ENCODE data around the gene NEXN. TPM values are rescaled to one million over a fixed set of nuclear protein-coding genes. Genes with fewer than 3 reads are reported as not detected.
A peak's percentile ranks its signal among the peaks of the same experiment; 100 is the strongest.

NEXN gene
- total and polyA plus RNA-seq, 2 of the 13 experiments (the other 11 are each of a cell fraction or from before 2014, with no cell fraction given) = 0.07 to 0.97 TPM

DNA sequence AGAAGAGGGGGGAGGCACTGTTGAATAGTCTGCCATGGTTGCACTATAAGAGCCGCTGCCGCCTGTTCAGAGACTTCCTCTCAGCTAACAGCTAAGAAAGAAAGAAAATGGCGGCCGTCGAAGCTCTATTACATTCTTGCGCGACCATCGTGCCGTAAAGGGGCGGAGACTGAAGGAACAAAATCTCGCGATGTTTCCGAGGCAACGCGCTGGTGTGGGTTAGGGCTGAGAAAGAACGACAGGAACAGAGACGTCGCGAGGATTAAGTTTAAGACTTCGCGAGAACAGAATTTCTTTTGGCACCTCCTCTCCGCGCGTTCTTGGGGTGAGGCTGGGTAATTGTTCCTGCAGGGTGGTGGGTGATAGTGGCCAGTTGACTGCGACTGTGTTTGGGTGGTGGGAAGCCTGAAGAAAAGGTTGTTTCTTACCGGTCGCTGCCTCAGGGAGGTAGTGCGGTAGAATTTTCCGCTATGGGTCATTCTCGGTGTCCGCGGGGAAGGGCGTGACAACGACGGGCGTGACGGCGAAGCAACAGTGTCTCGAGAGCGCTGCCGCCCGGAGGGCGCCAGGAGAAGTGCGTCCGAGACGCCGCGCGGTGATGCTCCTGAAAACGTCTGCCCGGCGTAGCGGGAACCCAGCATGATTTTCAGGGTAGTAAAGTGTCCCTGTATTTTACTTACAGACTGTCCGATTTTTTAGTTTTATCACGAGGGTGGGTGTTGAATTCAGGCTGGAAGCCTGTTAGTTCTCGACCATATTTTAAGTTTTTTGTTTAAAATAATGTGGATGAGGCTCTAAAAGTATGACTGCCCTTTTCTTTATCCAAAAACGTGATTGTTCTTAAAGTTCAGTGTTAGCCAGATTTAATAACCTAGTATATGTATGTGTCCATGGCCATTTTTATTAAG, 90.8 kb downstream of the NEXN start, which contains the start of gene FUBP1 (continued):
- TF ChIP-seq MYPOP (CRISPR knock-in tag; IDR thresholded peaks at IDR 0.05) = no peak; the same call in 1 of the 2 replicates
- peak; percentile 65; the same call in 1 of the 2 replicates for TF ChIP-seq JUN (CRISPR knock-in tag; IDR thresholded peaks at IDR 0.05)
- no peak for TF ChIP-seq PRMT3 (CRISPR knock-in tag; IDR thresholded peaks at IDR 0.05; ENCODE audit: borderline replicate concordance, low read depth)
- TF ChIP-seq ZNF629 (CRISPR knock-in tag; conservative IDR thresholded peaks at IDR 0.05) = no peak
- TF ChIP-seq, protein P1, sequence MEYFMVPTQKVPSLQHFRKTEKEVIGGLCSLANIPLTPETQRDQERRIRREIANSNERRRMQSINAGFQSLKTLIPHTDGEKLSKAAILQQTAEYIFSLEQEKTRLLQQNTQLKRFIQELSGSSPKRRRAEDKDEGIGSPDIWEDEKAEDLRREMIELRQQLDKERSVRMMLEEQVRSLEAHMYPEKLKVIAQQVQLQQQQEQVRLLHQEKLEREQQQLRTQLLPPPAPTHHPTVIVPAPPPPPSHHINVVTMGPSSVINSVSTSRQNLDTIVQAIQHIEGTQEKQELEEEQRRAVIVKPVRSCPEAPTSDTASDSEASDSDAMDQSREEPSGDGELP (IDR thresholded peaks at IDR 0.05; ENCODE audit: borderline replicate concordance, low read depth) = peak; percentile 21; the same call in 1 of the 2 replicates
- TF ChIP-seq, protein P2, sequence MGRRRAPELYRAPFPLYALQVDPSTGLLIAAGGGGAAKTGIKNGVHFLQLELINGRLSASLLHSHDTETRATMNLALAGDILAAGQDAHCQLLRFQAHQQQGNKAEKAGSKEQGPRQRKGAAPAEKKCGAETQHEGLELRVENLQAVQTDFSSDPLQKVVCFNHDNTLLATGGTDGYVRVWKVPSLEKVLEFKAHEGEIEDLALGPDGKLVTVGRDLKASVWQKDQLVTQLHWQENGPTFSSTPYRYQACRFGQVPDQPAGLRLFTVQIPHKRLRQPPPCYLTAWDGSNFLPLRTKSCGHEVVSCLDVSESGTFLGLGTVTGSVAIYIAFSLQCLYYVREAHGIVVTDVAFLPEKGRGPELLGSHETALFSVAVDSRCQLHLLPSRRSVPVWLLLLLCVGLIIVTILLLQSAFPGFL (CRISPR knock-in tag; IDR thresholded peaks at IDR 0.05) = no peak
- TF ChIP-seq KLF12 (CRISPR knock-in tag; IDR thresholded peaks at IDR 0.05; ENCODE audit: borderline replicate concordance) = no peak; the same call in 1 of the 2 replicates
- no peak for TF ChIP-seq AFF4 (CRISPR knock-in tag; IDR thresholded peaks at IDR 0.05)
- TF ChIP-seq HIC2 (CRISPR knock-in tag; IDR thresholded peaks at IDR 0.05; ENCODE audit: low read depth) = no peak
- peak; percentile 44; the same call in 1 of the 2 replicates for TF ChIP-seq ISL2 (CRISPR knock-in tag; IDR thresholded peaks at IDR 0.05)
- TF ChIP-seq POGK (CRISPR knock-in tag; conservative IDR thresholded peaks at IDR 0.05) = no peak
- TF ChIP-seq YY1 (IDR thresholded peaks at IDR 0.05; ENCODE audit: insufficient read depth, insufficient replicate concordance, low read depth, low read length) = peak; percentile 92
- peak; percentile 54 for TF ChIP-seq SKI (IDR thresholded peaks at IDR 0.05; ENCODE audit: partially characterized antibody)
- TF ChIP-seq SATB2 (CRISPR knock-in tag; IDR thresholded peaks at IDR 0.05) = no peak
- TF ChIP-seq ZBTB8A (CRISPR knock-in tag; IDR thresholded peaks at IDR 0.05; ENCODE audit: borderline replicate concordance, low read depth) = no peak
- no peak for TF ChIP-seq ESRRA (CRISPR knock-in tag; IDR thresholded peaks at IDR 0.05; ENCODE audit: low read depth)
- no peak for TF ChIP-seq ZBTB42 (CRISPR knock-in tag; IDR thresholded peaks at IDR 0.05)

Measured in HepG2 (cell line).